Keratinocyte (primary cell): ENCODE results near the gene YBX1.

Source experiments
- EZH2 ChIP-seq: IDR thresholded peaks from one replicate; pipeline ENCODE4 v1.6.1; 2012; ENCODE audit warnings: inconsistent platforms, mild to moderate bottlenecking, low read length, moderate library complexity
- TF ChIP-seq, protein P1 (sequence below), 3 experiments: IDR thresholded peaks in 1 of 3; conservative IDR thresholded peaks in 1 of 3; optimal IDR thresholded peaks in 1 of 3; 2 replicates in 2 of 3; 3 replicates in 1 of 3; pipeline versions ENCODE3 to v1.5.1; 2011; ENCODE audit warnings: low read length in 3 of 3, mild to moderate bottlenecking in 3 of 3, moderate library complexity in 2 of 3, control low read depth in 1 of 3, inconsistent platforms in 1 of 3; ENCODE audit not compliant: insufficient read depth in 2 of 3; ENCODE audit errors: extremely low read depth in 1 of 3

DNA sequence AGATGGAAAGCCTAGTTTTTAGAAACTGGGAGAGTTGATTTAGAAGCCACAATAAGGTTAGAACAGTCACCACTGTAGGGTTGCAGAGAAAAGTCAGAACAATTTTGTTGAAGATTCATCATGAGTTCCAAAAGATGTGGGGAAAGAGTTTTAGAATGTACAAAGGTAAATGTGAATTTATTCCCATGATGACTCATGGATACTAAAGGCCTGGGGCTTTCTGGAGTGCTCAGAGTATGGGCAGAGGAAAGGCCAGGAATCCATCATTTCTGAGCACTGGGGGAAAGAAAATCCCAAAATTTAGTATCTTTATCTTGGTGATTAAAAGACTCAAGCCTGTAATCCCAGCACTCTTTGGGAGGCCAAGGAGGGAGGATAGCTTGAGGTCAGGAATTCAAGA lies 17.8 kb downstream of the YBX1 start:
- TF ChIP-seq, protein P1, sequence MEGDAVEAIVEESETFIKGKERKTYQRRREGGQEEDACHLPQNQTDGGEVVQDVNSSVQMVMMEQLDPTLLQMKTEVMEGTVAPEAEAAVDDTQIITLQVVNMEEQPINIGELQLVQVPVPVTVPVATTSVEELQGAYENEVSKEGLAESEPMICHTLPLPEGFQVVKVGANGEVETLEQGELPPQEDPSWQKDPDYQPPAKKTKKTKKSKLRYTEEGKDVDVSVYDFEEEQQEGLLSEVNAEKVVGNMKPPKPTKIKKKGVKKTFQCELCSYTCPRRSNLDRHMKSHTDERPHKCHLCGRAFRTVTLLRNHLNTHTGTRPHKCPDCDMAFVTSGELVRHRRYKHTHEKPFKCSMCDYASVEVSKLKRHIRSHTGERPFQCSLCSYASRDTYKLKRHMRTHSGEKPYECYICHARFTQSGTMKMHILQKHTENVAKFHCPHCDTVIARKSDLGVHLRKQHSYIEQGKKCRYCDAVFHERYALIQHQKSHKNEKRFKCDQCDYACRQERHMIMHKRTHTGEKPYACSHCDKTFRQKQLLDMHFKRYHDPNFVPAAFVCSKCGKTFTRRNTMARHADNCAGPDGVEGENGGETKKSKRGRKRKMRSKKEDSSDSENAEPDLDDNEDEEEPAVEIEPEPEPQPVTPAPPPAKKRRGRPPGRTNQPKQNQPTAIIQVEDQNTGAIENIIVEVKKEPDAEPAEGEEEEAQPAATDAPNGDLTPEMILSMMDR (optimal IDR thresholded peaks at IDR 0.05 in 1 of 3, IDR thresholded peaks at IDR 0.05 in 1 of 3, conservative IDR thresholded peaks at IDR 0.05 in 1 of 3; ENCODE audit: extremely low read depth in 1 of 3, insufficient read depth in 2 of 3, low read length in 3 of 3) = no peak
- TF ChIP-seq EZH2 = no peak
